CD8-positive, alpha-beta memory T cell (primary cell): ENCODE results near the gene LNX1. TPM values are rescaled to one million over a fixed set of nuclear protein-coding genes. Genes with fewer than 3 reads are reported as not detected.

Source experiments
- CTCF ChIA-PET: fragments of 350-600 bp; sonication (Branson Sonifier 250); formaldehyde crosslinking; loops from one replicate; lab custom pipeline; 2021; ENCODE audit warnings: antibody characterized with exemption; lab: Charles Lee
- POLR2A ChIA-PET: fragments of 350-600 bp; sonication (Branson Sonifier 250); formaldehyde crosslinking; loops from one replicate; lab custom pipeline; 2021; ENCODE audit warnings: antibody characterized with exemption; lab: Charles Lee
- DNase-seq, 5 donors: peaks; one replicate each; pipeline versions ENCODE4 v3.0.0 to v3.0.0-alpha.2; 2020 to 2022; ENCODE audit warnings: mixed read lengths in 1 of 5
- H3K27ac ChIP-seq: one replicate; pipeline ENCODE4 v1.7.0; 2013; ENCODE audit warnings: low read depth, mild to moderate bottlenecking, low read length, moderate library complexity
- H3K27me3 ChIP-seq: 2 replicates; pipeline ENCODE4 v1.7.0; 2013; ENCODE audit warnings: low read length, mild to moderate bottlenecking; ENCODE audit not compliant: insufficient read depth, poor library complexity, severe bottlenecking
- H3K36me3 ChIP-seq: 2 replicates; pipeline ENCODE4 v1.7.0; 2013; ENCODE audit warnings: mild to moderate bottlenecking, low read length, moderate library complexity; ENCODE audit not compliant: insufficient read depth
- H3K4me1 ChIP-seq: 2 replicates; pipeline ENCODE4 v1.7.0; 2013; ENCODE audit warnings: mild to moderate bottlenecking, low read length, moderate library complexity; ENCODE audit not compliant: insufficient read depth
- H3K4me3 ChIP-seq: 2 replicates; pipeline ENCODE4 v1.7.0; 2013; ENCODE audit warnings: mild to moderate bottlenecking, low read length
- H3K9me3 ChIP-seq: 2 replicates; pipeline ENCODE4 v1.7.0; 2013; ENCODE audit warnings: mild to moderate bottlenecking, low read length
- H3K27ac Mint-ChIP-seq, 8 donors: one replicate each; pipeline ENCODE4 v1.8.0; 2020 to 2021; ENCODE audit warnings: mixed read lengths in 8 of 8, mild to moderate bottlenecking in 6 of 8, inconsistent platforms in 3 of 8, moderate library complexity in 3 of 8
- H3K27me3 Mint-ChIP-seq, 2 donors: one replicate each; pipeline ENCODE4 v1.8.0; 2020 to 2021; ENCODE audit warnings: mixed read lengths in 2 of 2, mild to moderate bottlenecking in 1 of 2, moderate library complexity in 1 of 2
- H3K36me3 Mint-ChIP-seq, 3 donors: one replicate each; pipeline ENCODE4 v1.8.0; 2020 to 2021; ENCODE audit warnings: mixed read lengths in 3 of 3, inconsistent platforms in 1 of 3, mild to moderate bottlenecking in 1 of 3
- H3K4me1 Mint-ChIP-seq, 3 donors: one replicate each; pipeline ENCODE4 v1.8.0; 2020 to 2021; ENCODE audit warnings: mixed read lengths in 3 of 3, inconsistent platforms in 1 of 3, mild to moderate bottlenecking in 1 of 3
- H3K4me3 Mint-ChIP-seq, 7 donors: one replicate each; pipeline ENCODE4 v1.8.0; 2020 to 2021; ENCODE audit warnings: mixed read lengths in 7 of 7, mild to moderate bottlenecking in 6 of 7, moderate library complexity in 4 of 7, inconsistent platforms in 2 of 7
- H3K9me3 Mint-ChIP-seq, 5 donors: one replicate each; pipeline ENCODE4 v1.8.0; 2020 to 2022; ENCODE audit warnings: mixed read lengths in 5 of 5, mild to moderate bottlenecking in 3 of 5, moderate library complexity in 2 of 5, inconsistent platforms in 1 of 5
- polyA plus RNA-seq: library from polyadenylated mRNA; unstranded; fragments of 300-500 nt; fragmentation: Illumina TruSeq; gene quantifications from one replicate; pipeline ENCODE4 v1.2.3, GENCODE V29; 2021
- total RNA-seq, 2 experiments: library from RNA; stranded (reverse); gene quantifications; one replicate each; pipeline ENCODE4 v1.2.3, GENCODE V29; 2021

Gene LNX1
- total and polyA plus RNA-seq, 3 experiments from 2014 or later: 0.30 TPM; not detected in 2

- DNase-seq: no peak
- Histone ChIP-seq H3K9me3 (no peaks in the 10 kb centered on the region), H3K36me3 (no peaks in the 10 kb centered on the region), H3K27me3 (no peaks in the 10 kb centered on the region), H3K27ac (no peak overlapping the region), H3K4me3 (no peak overlapping the region), H3K4me1 (no peaks in the 10 kb centered on the region)
- H3K4me1 Mint-ChIP-seq: no peaks in the 10 kb centered on the region
- ChIA-PET CTCF (no interaction called here), POLR2A (no interaction called here)
- H3K9me3 Mint-ChIP-seq: no peaks in the 10 kb centered on the region
- H3K4me3 Mint-ChIP-seq: no peak overlapping the region
- H3K36me3 Mint-ChIP-seq: no peaks in the 10 kb centered on the region
- H3K27me3 Mint-ChIP-seq: peaks cover 2 to 31% of the 10 kb centered on the region in 2 donors
- H3K27ac Mint-ChIP-seq: no peak overlapping the region
These were observed 7.2 kb upstream of the LNX1 start for GRCh38 chr4:53598483-53598882.

DNA sequence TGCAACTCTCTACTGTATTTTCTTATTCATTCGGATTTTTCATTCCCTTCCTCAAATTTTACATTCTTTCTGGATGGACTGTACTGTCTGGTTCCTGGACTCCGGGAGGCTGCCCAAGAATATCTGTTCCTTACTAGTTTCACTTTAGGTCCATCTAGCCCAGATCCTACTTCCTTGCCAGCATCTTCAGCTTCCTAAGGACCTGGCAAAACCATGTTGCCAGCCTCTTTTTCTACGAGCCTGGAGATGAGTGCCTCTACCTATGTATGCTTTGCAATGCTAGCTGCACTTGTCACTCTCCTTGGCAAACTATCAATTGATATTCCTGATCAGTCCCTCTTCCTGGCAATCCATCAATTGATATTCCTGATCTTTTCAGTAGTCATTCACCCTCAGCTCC lies 5.6 kb upstream of the LNX1 start:
- POLR2A ChIA-PET: no interaction called here

DNA sequence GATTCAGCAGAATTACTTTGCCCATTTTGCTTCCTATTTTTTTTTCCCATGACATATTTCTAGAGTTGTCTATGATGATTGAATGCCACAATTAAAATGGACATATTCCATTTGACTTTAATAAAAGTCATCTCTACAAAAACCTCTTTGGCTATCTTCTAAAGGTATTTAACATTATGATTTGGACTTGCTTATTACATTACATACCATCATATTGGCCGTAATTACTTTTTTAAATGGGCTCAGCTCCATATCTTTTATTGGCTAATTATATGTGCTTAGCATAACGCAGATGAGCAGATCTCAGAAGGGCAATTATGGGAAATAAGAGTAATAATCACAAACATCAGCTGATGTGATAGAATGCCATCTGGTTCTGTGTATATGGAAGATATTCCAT lies 4.5 kb upstream of the LNX1 start:
- H3K27me3 ChIP-seq: no peaks in the 10 kb centered on the region
- peaks cover 16 to 34% of the 10 kb centered on the region in 2 donors for H3K27me3 Mint-ChIP-seq
- H3K36me3 ChIP-seq: no peaks in the 10 kb centered on the region
- H3K9me3 ChIP-seq: no peaks in the 10 kb centered on the region
- no peaks in the 10 kb centered on the region for H3K36me3 Mint-ChIP-seq
- H3K9me3 Mint-ChIP-seq: no peaks in the 10 kb centered on the region
- no peak for DNase-seq
- H3K4me1 ChIP-seq: no peaks in the 10 kb centered on the region
- no peak overlapping the region for H3K4me3 Mint-ChIP-seq
- no peak overlapping the region for H3K4me3 ChIP-seq
- POLR2A ChIA-PET: no interaction called here
- H3K27ac ChIP-seq: no peak overlapping the region
- no peak overlapping the region for H3K27ac Mint-ChIP-seq
- H3K4me1 Mint-ChIP-seq: peaks cover 5 to 9% (median 8%) of the 10 kb centered on the region in 3 donors
- CTCF ChIA-PET: no interaction called here

More for the DNA sequence above, 5.6 kb upstream of the LNX1 start:
- Histone ChIP-seq H3K4me3 (no peak overlapping the region), H3K36me3 (no peaks in the 10 kb centered on the region), H3K27me3 (no peaks in the 10 kb centered on the region), H3K9me3 (no peaks in the 10 kb centered on the region), H3K4me1 (no peaks in the 10 kb centered on the region), H3K27ac (no peak overlapping the region)
- Mint-ChIP-seq H3K36me3 (no peaks in the 10 kb centered on the region), H3K27ac (no peak overlapping the region), H3K27me3 (peaks cover 10 to 27% of the 10 kb centered on the region in 2 donors), H3K4me3 (no peak overlapping the region), H3K9me3 (no peaks in the 10 kb centered on the region), H3K4me1 (peaks cover 1 to 3% (median 2%) of the 10 kb centered on the region in 3 donors)
- no peak for DNase-seq
- CTCF ChIA-PET: no interaction called here

DNA sequence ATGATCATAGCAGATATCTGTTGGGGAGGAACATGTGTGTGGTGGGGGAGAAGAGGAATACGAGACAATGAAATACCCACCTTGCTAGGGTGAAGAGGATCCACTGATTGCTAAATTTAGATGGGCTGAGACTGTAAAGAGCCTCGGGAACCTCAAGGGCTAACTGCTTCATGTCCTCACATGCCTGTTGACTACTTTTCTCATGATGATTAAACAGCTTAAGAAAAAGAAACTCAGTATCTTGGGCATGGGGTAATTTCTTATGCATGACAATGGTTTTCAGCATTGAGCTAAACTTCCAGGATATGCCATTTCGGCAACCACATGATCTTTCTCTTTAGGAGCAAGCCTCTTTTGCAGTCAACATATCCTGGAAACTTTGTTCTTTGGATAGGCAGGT lies 3.9 kb upstream of the LNX1 start:
- Mint-ChIP-seq H3K36me3 (no peaks in the 10 kb centered on the region), H3K9me3 (no peaks in the 10 kb centered on the region), H3K4me3 (no peak overlapping the region), H3K27me3 (peaks cover 17 to 41% of the 10 kb centered on the region in 2 donors), H3K27ac (no peak overlapping the region), H3K4me1 (peaks cover 5 to 12% (median 12%) of the 10 kb centered on the region in 3 donors)
- CTCF ChIA-PET: no interaction called here
- no peak overlapping the region for H3K4me3 ChIP-seq
- H3K27me3 ChIP-seq: no peaks in the 10 kb centered on the region
- H3K27ac ChIP-seq: no peak overlapping the region
- DNase-seq: no peak
- POLR2A ChIA-PET: no interaction called here
- no peaks in the 10 kb centered on the region for H3K4me1 ChIP-seq
- H3K36me3 ChIP-seq: no peaks in the 10 kb centered on the region
- no peaks in the 10 kb centered on the region for H3K9me3 ChIP-seq

DNA sequence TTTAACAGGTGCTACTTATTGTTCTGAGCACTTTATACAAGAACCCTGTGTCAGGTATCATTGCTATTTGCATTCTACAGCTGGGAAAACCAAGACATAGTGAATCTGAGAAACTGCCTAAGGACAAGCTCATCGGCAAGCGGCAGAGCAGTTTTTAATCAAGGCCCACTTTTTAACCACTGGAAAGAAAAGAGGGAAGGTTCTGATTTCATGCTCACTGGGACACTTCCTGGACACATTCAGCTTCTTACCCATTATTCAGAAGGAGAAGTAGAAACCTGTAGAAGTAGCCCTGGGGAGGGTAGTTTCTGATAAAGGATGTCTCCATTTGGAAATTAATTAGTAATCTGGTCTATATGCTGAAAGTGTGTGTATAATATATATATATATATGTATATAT lies 2.5 kb upstream of the LNX1 start:
- peaks cover 17 to 54% of the 10 kb centered on the region in 2 donors for H3K27me3 Mint-ChIP-seq
- CTCF ChIA-PET: no interaction called here

GRCh38 chr4:53592686-53593501 lies 1.6 kb upstream of the LNX1 start:
- Mint-ChIP-seq H3K27me3 (peaks cover 17 to 58% of the 10 kb centered on the region in 2 donors), H3K36me3 (no peaks in the 10 kb centered on the region), H3K27ac (no peak overlapping the region), H3K4me1 (peaks cover 5 to 12% (median 12%) of the 10 kb centered on the region in 3 donors), H3K9me3 (peaks cover 0 to 2% (median 0%) of the 10 kb centered on the region in 5 donors), H3K4me3 (peak overlapping the region in 1 of 7 donors; percentile 71)
- POLR2A ChIA-PET: no interaction called here
- H3K36me3 ChIP-seq: no peaks in the 10 kb centered on the region
- no peaks in the 10 kb centered on the region for H3K27me3 ChIP-seq
- CTCF ChIA-PET: no interaction called here
- no peak overlapping the region for H3K4me3 ChIP-seq
- H3K9me3 ChIP-seq: no peaks in the 10 kb centered on the region
- no peak overlapping the region for H3K27ac ChIP-seq
- H3K4me1 ChIP-seq: no peaks in the 10 kb centered on the region
- no peak for DNase-seq

More for the DNA sequence above, 2.5 kb upstream of the LNX1 start:
- no peaks in the 10 kb centered on the region for H3K4me1 ChIP-seq
- no peaks in the 10 kb centered on the region for H3K9me3 ChIP-seq
- Mint-ChIP-seq H3K4me3 (no peak overlapping the region), H3K9me3 (peaks cover 0 to 2% (median 0%) of the 10 kb centered on the region in 5 donors), H3K27ac (no peak overlapping the region), H3K36me3 (no peaks in the 10 kb centered on the region), H3K4me1 (peaks cover 5 to 12% (median 12%) of the 10 kb centered on the region in 3 donors)
- no peak overlapping the region for H3K4me3 ChIP-seq
- H3K27me3 ChIP-seq: no peaks in the 10 kb centered on the region
- POLR2A ChIA-PET: no interaction called here
- H3K27ac ChIP-seq: no peak overlapping the region
- DNase-seq: no peak
- no peaks in the 10 kb centered on the region for H3K36me3 ChIP-seq

- H3K9me3 ChIP-seq: no peaks in the 10 kb centered on the region
- H3K4me3 Mint-ChIP-seq: peak overlapping the region in 1 of 7 donors; percentile 71
- CTCF ChIA-PET: no interaction called here
- H3K27ac Mint-ChIP-seq: peak overlapping the region in 1 of 8 donors; percentile 15
- H3K27me3 Mint-ChIP-seq: peaks cover 17 to 57% of the 10 kb centered on the region in 2 donors
- no peaks in the 10 kb centered on the region for H3K36me3 Mint-ChIP-seq
- H3K4me1 ChIP-seq: no peaks in the 10 kb centered on the region
- H3K4me1 Mint-ChIP-seq: peaks cover 5 to 12% (median 12%) of the 10 kb centered on the region in 3 donors
- no peaks in the 10 kb centered on the region for H3K27me3 ChIP-seq
- H3K27ac ChIP-seq: no peak overlapping the region
- no peak overlapping the region for H3K4me3 ChIP-seq
- POLR2A ChIA-PET: no interaction called here
- no peaks in the 10 kb centered on the region for H3K36me3 ChIP-seq
- no peak for DNase-seq
- H3K9me3 Mint-ChIP-seq: peaks cover 0 to 2% (median 0%) of the 10 kb centered on the region in 5 donors
These were observed 836 bp upstream of the LNX1 start for GRCh38 chr4:53592122-53592521.

- Mint-ChIP-seq H3K9me3 (peaks cover 0 to 2% (median 0%) of the 10 kb centered on the region in 5 donors), H3K27me3 (peaks cover 15 to 52% of the 10 kb centered on the region in 2 donors), H3K27ac (no peak overlapping the region), H3K4me3 (no peak overlapping the region), H3K36me3 (no peaks in the 10 kb centered on the region), H3K4me1 (peaks cover 5 to 12% (median 12%) of the 10 kb centered on the region in 3 donors)
- POLR2A ChIA-PET: no interaction called here
- DNase-seq: no peak
- CTCF ChIA-PET: no interaction called here
- Histone ChIP-seq H3K4me1 (no peaks in the 10 kb centered on the region), H3K4me3 (no peak overlapping the region), H3K36me3 (no peaks in the 10 kb centered on the region), H3K27me3 (no peaks in the 10 kb centered on the region), H3K9me3 (no peaks in the 10 kb centered on the region), H3K27ac (no peak overlapping the region)
These were observed 1.1 kb downstream of the LNX1 start for GRCh38 chr4:53590187-53590586.
